ENCODE data around the gene MEP1B.
"Not testable (repeated sequence)": the region's sequence is repeated elsewhere in the genome, so short reads cannot be mapped to it uniquely, and the experiment has no call there.

The MEP1B gene

DNA sequence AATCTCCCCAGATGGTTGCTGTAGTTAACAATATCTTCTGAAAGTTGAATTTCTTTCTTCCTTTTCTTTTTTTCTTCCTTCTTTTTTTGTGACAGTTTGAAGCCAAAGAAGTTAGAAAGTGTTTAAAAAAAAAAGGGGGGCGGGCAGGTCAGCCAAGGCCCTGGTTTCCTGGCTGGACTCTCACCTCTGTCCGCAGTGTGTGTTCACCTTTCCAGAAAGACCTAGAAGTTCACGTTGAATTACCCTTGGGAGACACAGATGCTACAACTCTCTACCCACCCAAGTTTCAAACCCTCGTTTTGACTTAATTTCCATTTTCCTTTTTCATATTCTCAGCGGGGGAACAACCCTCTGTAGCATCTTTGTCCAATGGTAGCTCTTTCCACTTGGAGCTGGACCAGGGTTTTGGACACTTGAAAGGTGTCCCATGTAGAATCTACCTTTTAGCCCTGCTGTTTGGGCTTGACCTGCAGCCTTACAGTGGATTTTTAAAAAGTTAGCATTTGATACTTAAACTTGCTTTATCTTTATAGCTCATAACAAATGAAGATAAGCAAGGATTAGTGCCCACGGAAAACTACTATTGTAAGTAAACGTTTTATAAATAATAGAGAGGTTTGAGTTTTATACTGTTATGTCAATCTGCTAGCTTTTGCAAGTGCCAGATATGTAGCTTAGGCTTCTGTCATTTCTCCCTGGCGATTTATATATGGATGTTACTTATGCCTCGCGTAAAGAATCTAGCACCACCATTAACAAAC is 20.0 kb downstream of the MEP1B start:
- DNase-seq: no peak

- no peak for DNase-seq
Measured at GRCh38 chr18:32213693-32214092, 23.9 kb downstream of the MEP1B start.

DNA sequence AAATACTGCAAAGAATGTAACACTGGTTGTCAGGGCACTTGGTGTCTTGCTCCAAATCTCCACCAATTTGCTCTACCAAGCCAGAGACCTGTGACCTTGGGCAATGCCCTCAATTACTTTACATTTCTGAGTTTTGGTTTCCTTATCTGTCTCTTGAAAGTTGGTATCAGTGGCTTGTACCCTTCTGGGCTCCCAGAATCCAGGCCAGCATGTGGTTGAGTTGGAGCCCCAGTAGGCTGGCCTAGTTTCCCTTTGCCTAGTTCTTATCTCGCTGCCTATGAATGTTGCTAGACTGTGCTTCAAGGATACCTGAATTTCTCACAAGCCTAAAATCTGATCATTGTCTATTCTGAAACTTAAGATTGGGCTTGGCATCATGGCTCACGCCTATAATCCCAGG is 26.6 kb downstream of the MEP1B start:
- no peak for DNase-seq

DNA sequence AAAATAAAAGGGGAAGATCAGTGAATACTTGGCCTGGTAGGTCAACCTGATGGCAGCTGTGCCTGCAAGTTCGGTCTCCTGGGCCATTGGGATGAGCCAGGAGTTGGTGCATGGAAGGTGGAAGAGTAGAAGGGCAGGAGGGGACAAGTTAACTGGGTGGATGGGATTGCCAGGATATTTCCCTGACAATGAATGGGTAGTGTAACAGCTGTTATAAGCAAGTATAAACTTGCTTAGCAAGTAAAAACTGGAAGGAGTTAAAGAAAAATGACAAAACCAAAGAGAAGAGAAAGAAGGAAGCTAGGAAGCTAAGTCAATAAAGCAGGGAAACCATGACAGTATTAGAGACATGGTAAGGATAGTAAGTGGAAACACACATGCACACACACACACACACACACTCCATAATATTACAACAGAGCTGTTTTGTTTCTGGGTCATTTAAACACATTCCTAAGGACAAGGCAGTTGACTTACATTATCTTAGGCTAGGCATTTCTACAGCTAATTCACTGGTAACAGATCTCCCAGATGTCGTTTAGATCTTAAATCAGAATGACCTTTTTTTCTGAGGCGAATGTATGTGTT is 29.7 kb downstream of the MEP1B start:
- DNase-seq: no peak

DNA sequence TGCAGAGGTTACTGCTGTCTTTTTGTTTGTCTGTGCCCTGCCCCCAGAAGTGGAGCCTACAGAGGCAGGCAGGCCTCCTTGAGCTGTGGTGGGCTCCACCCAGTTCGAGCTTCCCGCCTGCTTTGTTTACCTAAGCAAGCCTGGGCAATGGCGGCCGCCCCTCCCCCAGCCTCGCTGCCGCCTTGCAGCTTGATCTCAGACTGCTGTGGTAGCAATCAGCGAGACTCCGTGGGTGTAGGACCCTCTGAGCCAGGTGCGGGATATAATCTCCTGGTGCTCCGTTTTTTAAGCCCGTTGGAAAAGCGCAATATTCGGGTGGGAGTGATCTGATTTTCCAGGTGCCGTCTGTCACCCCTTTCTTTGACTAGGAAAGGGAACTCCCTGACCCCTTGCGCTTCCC is 43.5 kb downstream of the MEP1B start:
- DNase-seq: not testable (repeated sequence)

- DNase-seq: no peak
Measured at GRCh38 chr18:32237049-32237448, 47.2 kb downstream of the MEP1B start.

- DNase-seq: peak; percentile 55
Measured at GRCh38 chr18:32238635-32239268, 48.9 kb downstream of the MEP1B start.

GRCh38 chr18:32242395-32242794 is 52.6 kb downstream of the MEP1B start:
- no peak for DNase-seq

- DNase-seq: no peak
Measured at GRCh38 chr18:32243358-32243757, 53.5 kb downstream of the MEP1B start.

DNA sequence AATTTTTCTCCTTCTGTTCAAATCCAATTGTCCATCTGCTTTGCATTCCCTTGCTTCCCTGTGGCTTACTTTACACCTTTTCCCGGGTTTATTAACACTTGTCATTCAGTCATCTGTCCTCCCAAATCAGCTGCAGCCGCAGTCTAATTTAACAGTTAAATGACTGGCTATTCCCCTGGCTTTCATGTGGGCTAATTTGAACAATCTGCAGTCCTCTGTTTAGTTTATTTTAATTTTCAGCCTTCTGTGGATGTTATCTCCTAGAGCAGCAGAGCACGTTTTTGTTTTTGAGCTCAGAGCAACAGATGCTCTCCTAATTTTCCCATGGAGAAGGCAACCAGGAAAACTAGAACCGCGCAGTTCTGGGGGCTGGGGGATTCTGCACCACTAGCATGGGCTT is 55.0 kb downstream of the MEP1B start:
- no peak for DNase-seq

DNA sequence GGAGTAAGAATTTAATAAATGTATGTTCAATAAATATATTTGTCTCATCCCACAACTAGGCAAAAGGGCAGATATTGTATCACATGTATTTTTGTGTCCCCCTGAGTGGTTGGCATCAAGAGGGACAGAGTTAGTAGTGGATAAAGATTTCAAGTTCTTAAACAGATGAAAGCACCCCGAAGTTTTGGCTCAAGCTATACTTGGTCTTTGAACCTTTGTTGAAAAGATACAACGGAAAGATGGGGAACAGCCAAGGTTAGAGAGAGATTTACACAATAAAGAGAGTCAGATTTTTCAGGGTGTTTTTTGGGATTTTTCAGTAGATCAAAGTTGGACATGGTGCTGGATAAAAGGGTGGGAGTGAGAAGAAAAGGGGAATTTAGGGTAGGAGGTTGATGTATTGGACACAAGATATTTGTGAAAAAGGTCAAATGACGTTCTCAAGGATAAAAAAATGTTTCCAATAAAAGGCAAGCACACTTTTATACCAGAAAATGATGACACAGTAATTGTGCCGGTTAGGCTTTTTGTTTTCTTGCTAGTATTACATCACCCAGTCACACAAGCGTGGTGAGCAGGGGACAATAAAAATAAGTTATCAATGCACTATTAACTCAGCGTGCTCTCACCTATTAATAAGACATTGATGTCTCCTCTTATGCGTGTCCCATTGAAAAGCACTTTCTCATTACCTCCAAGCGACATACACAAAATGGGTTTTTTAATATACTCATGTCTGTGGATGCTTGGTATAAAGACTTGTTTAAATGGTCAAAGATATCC is 59.5 kb downstream of the MEP1B start:
- DNase-seq: no peak

DNA sequence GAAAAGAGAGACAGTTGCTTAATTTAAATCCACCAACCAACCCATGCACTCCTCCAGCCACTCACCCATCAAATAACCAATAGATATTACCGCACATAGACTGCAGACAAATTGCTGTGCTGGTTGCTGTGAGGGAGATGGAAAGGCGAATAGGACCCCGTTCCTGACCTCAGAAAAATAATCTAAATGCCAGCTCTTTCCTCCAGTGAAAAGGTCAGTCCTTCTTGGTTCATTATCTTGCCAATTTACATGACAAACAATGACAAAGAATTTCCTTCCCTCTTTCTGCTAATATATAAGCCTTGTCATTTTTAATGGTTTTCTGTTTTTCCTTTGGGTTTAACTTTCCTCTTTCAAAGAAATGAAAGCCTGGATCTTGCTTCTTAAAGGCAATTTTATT is 61.6 kb downstream of the MEP1B start:
- no peak for DNase-seq

DNA sequence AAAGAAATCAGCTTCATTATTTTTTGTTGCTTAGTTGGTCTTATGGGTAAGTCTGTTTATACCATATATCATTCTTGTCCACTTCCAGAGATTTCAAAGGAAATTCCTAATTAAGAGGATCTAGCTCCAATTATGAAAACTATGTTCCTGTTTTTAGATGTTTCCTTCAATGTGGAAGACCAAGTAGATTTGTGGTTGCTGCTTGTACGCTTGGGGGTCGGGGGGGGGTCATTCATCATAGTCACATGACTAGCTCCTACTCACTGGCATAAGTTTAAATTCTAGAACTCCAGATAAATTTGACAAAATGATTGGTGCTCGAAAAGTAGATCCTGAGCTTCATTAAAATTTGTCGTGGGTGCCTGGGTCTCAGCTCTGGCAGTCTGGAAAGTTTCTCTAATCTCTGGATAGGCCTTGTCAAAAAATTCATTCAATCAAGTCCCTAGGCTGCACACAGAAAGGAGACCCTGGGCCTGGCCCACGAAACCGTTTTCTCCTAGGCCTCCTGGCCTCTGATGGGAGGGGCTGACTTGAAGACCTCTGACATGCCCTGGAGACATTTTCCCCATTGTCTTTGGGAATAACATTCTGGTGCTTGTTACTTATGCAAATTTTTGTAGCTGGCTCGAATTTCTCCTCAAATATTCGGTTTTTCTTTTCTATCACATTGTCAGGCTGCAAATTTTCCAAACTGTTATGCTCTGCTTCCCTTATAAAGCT is 62.5 kb downstream of the MEP1B start:
- DNase-seq: no peak

GRCh38 chr18:32255570-32255969 is 65.7 kb downstream of the MEP1B start:
- no peak for DNase-seq

- peak; percentile 57 for DNase-seq
Measured at GRCh38 chr18:32257084-32257785, 67.4 kb downstream of the MEP1B start.

DNA sequence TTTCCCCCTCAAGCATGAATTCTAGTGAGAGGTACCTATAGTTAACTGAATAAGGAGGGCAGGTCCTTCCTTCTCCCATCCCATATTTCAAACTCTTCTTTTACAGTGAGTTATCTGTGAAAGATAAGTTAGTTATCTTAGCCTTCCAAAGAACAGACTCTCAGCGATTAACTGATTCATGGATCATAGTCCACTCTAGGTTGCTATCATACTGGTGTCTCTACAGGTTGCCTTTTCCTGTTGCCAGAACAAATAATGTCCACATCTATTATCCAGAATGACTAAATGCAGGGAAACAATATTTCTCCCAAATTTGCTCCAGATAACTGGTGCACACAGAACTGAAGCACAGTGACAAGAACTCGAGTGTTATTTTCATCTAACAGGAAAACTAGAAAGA is 68.3 kb downstream of the MEP1B start:
- DNase-seq: no peak

DNA sequence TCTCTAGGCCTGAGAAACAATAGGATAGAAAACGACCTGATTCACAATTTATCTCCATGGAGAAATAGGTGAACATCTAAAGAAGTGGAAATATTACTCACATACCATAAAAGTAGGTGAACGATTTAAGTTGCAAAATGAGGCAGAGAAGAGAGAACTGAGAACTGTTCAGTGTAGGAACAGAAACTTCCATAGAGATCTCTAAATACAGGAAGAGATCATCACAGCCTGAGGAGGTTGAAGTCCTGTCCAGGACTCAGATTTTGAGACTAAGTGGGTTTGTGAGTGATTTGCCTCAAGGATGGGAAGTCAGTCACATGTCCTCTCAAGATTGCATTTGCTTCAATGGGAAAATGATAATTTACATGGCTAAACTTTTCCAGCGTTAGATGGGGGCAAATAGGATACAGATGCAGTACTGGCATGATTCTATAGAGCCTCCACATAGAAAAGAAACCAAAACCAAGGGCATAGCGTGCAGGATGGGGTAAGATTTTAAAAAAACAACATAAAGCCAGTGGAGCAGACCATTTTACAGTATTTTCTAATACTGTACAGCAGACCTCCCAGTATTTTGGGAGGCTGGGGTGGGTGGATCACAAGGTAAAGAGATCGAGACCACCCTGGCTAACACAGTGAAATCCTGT is 68.8 kb downstream of the MEP1B start:
- DNase-seq: no peak

- no peak for DNase-seq
Measured at GRCh38 chr18:32259553-32259952, 69.7 kb downstream of the MEP1B start.

- no peak for DNase-seq
Measured at GRCh38 chr18:32261003-32261402, 71.2 kb downstream of the MEP1B start.

DNA sequence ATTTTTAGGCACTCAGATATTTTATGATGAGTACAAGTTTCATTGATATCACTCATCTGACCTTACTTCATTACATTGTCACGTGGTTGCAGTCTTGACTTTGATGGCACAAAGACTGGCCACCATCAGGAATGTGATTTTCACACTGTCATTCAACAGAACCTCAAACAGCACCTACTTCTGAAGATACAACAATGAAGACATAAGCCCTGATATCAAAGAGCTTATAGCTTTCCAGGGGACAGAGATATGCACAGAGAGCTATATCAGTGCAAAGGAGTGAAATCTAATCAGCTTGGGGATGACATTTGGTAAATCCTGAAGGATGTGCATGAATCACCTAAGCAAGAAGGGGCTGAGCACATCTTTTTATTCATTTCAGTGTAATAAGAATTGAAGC is 72.3 kb downstream of the MEP1B start:
- no peak for DNase-seq

GRCh38 chr18:32264401-32264800 is 74.6 kb downstream of the MEP1B start:
- DNase-seq: no peak

DNA sequence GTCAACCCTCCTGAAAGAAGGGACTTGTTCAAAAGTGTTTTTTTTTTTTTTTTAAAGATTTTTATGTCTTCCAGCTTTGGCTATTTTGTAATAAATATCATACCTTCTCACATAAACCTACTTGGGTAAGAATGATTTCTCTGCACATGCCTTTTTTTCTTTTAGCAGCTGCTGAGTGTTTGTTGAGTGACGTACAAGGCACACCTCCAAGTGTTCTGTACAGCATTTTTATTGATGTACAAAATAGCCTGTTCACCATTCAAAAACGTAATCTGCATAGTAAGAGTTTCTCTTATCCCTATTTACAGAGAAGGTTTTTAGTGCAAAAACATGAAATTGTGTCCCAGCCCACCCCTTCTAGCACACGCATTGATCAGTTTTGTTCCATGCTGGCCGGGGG is 77.6 kb downstream of the MEP1B start:
- no peak for DNase-seq

Measured in islet precursor cell (in vitro differentiated cells).